Peyer's patch (tissue), 4 donors: ENCODE data around the gene F9. TPM values are rescaled to one million over a fixed set of nuclear protein-coding genes. Genes with fewer than 3 reads are reported as not detected.

Source experiments
- DNase-seq, 3 donors: peaks; one replicate each; pipeline ENCODE4 v3.0.0-alpha.2; 2017 to 2019
- H3K27ac ChIP-seq, 4 donors: fragments of 200-600 bp; sonication (generic); one replicate each; pipeline ENCODE4 v1.5.1; 2016 to 2019
- H3K27me3 ChIP-seq, 2 donors: fragments of 200-600 bp; sonication (generic); one replicate each; pipeline ENCODE4 v1.5.1; 2019
- H3K36me3 ChIP-seq, 3 donors: fragments of 200-600 bp; sonication (generic); one replicate each; pipeline ENCODE4 v1.5.1; 2016 to 2019
- H3K4me1 ChIP-seq, 4 donors: fragments of 200-600 bp; sonication (generic); one replicate each; pipeline ENCODE4 v1.5.1; 2016 to 2019
- H3K4me3 ChIP-seq, 4 donors: fragments of 200-600 bp; sonication (generic); 1 replicate in 3 of 4; 2 replicates in 1 of 4; pipeline ENCODE4 v1.5.1; 2016 to 2019; ENCODE audit warnings: mild to moderate bottlenecking in 1 of 4
- H3K9me3 ChIP-seq, 4 donors: fragments of 200-600 bp; sonication (generic); one replicate each; pipeline ENCODE4 v1.5.1; 2016 to 2019; ENCODE audit warnings: mild to moderate bottlenecking in 1 of 4
- CTCF ChIP-seq, 6 experiments: fragments of 450-650 bp in 4 of 6; fragments of 200-600 bp in 2 of 6; sonication (generic) in 1 of 6; IDR thresholded peaks; one replicate each; pipeline ENCODE4 v1.5.1; 2017 to 2019; ENCODE audit warnings: antibody characterized with exemption in 6 of 6, mild to moderate bottlenecking in 3 of 6, moderate library complexity in 1 of 6
- POLR2A ChIP-seq, 2 donors: fragments of 450-650 bp; IDR thresholded peaks; one replicate each; pipeline ENCODE4 v1.5.1; 2017; ENCODE audit warnings: antibody characterized with exemption in 2 of 2, mild to moderate bottlenecking in 2 of 2, moderate library complexity in 2 of 2
- total RNA-seq, 4 donors: library from RNA; depleted of rRNA; stranded (reverse); fragments of >200 nt; gene quantifications; one replicate each; pipeline ENCODE4 v1.1.0, GENCODE V29; 2016

F9 gene
- total RNA-seq: not detected

DNA sequence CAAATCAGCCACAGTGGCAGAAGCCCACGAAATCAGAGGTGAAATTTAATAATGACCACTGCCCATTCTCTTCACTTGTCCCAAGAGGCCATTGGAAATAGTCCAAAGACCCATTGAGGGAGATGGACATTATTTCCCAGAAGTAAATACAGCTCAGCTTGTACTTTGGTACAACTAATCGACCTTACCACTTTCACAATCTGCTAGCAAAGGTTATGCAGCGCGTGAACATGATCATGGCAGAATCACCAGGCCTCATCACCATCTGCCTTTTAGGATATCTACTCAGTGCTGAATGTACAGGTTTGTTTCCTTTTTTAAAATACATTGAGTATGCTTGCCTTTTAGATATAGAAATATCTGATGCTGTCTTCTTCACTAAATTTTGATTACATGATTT lies at the start of gene F9:
Gene F9 (plus strand): TSS at position 190 of the 400 bp plus-strand sequence. CDS start 26 bp downstream, at position 216.
- Histone ChIP-seq H3K9me3 (no peaks in the 10 kb centered on the region), H3K27me3 (no peaks in the 10 kb centered on the region), H3K4me1 (no peaks in the 10 kb centered on the region), H3K4me3 (no peak within 1 kb of the TSS), H3K27ac (no peak within 1 kb of the TSS), H3K36me3 (no peaks in the 10 kb centered on the region)
- no peak for DNase-seq
- TF ChIP-seq CTCF (IDR thresholded peaks at IDR 0.05) (no peak), POLR2A (IDR thresholded peaks at IDR 0.05) (no peak)

DNA sequence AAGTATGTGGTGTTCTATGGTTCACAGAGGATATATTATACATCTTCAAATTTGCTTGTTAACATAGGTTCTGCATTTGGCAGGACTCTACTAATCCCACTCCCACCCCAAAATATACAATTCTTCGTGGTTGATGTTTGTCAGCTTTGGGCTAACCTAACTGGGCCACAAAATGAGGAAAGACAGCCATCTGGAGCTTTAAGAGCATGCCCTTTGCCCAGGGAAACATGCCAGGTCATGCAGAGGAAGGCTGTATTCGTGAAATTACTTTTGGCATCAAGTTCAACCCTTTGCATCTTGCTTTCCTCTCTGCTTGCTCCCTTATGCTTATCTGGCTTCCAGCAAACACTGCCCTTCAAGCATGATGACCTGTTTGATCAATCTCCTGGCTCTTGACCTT lies 46.8 kb upstream of the F9 start:
- no peak overlapping the region for H3K4me3 ChIP-seq
- H3K36me3 ChIP-seq: no peaks in the 10 kb centered on the region
- no peaks in the 10 kb centered on the region for H3K4me1 ChIP-seq
- H3K27me3 ChIP-seq: no peaks in the 10 kb centered on the region
- H3K27ac ChIP-seq: no peak overlapping the region
- no peaks in the 10 kb centered on the region for H3K9me3 ChIP-seq
- no peak for DNase-seq
- TF ChIP-seq CTCF (IDR thresholded peaks at IDR 0.05): no peak
- no peak for TF ChIP-seq POLR2A (IDR thresholded peaks at IDR 0.05)

DNA sequence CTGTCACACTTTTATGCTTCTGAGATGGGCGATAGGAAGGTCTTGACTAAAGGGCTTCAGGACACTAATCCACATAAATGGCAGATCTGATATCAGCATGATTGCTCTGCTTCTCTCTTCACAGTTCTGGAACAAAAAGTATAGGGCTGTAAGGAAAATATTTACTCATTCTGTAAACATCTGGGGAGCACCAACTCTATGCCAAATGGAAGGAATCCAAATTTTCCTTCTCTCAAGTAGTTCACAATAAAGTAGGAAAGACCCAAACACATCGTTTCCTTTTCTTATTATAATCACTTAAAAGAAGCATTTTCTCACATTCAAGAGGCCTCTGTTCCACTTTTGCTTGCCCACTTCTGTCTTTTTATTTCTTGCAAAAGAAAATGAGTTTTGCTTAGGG lies 45.9 kb upstream of the F9 start:
- Histone ChIP-seq H3K36me3 (no peaks in the 10 kb centered on the region), H3K4me1 (no peaks in the 10 kb centered on the region), H3K27me3 (no peaks in the 10 kb centered on the region), H3K27ac (no peak overlapping the region), H3K9me3 (no peaks in the 10 kb centered on the region), H3K4me3 (no peak overlapping the region)
- TF ChIP-seq CTCF (IDR thresholded peaks at IDR 0.05) (no peak), POLR2A (IDR thresholded peaks at IDR 0.05) (no peak)
- DNase-seq: no peak

DNA sequence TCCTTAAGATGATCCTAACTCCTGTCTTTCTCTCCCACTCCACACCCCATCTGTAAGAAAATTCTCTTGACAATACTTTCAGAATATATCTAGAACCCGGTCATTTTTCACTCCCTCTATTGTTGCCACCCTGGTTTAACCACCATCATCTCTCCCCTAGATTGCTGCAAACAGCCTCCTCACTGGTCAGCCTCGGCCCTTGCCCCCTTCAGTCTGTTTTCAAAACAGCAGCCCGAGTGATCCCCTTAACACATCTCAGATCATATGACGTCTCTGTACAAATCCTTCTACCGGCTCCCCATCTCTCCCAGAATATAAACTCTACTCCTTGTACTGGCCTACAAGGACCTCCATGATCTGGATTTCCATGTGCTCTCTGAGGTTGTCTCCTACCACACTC lies 35.2 kb upstream of the F9 start:
- Histone ChIP-seq H3K4me1 (no peaks in the 10 kb centered on the region), H3K4me3 (no peak overlapping the region), H3K27ac (no peak overlapping the region), H3K36me3 (no peaks in the 10 kb centered on the region), H3K27me3 (no peaks in the 10 kb centered on the region), H3K9me3 (no peaks in the 10 kb centered on the region)
- no peak for TF ChIP-seq CTCF (IDR thresholded peaks at IDR 0.05)
- no peak for TF ChIP-seq POLR2A (IDR thresholded peaks at IDR 0.05)
- DNase-seq: no peak

GRCh38 chrX:139506333-139506732 lies 24.2 kb upstream of the F9 start:
- H3K4me3 ChIP-seq: no peak overlapping the region
- H3K9me3 ChIP-seq: no peaks in the 10 kb centered on the region
- no peaks in the 10 kb centered on the region for H3K4me1 ChIP-seq
- DNase-seq: no peak
- H3K27ac ChIP-seq: no peak overlapping the region
- TF ChIP-seq CTCF (IDR thresholded peaks at IDR 0.05): no peak
- no peak for TF ChIP-seq POLR2A (IDR thresholded peaks at IDR 0.05)
- no peaks in the 10 kb centered on the region for H3K36me3 ChIP-seq
- H3K27me3 ChIP-seq: no peaks in the 10 kb centered on the region

- H3K4me1 ChIP-seq: no peaks in the 10 kb centered on the region
- no peaks in the 10 kb centered on the region for H3K36me3 ChIP-seq
- no peaks in the 10 kb centered on the region for H3K9me3 ChIP-seq
- H3K4me3 ChIP-seq: no peak overlapping the region
- no peak for DNase-seq
- no peak overlapping the region for H3K27ac ChIP-seq
- no peaks in the 10 kb centered on the region for H3K27me3 ChIP-seq
- TF ChIP-seq POLR2A (IDR thresholded peaks at IDR 0.05) (no peak), CTCF (IDR thresholded peaks at IDR 0.05) (no peak)
Observed at GRCh38 chrX:139508099-139508498, 22.4 kb upstream of the F9 start.
